DMS 273 (cell line): ENCODE results near the gene PDE8B.
A peak's percentile ranks its signal among the peaks of the same experiment; 100 is the strongest.

Experiments
- DNase-seq: peaks from one replicate; lab custom pipeline; 2025; ENCODE audit not compliant: unreplicated experiment; lab: John Stamatoyannopoulos, UW

The PDE8B gene

DNA sequence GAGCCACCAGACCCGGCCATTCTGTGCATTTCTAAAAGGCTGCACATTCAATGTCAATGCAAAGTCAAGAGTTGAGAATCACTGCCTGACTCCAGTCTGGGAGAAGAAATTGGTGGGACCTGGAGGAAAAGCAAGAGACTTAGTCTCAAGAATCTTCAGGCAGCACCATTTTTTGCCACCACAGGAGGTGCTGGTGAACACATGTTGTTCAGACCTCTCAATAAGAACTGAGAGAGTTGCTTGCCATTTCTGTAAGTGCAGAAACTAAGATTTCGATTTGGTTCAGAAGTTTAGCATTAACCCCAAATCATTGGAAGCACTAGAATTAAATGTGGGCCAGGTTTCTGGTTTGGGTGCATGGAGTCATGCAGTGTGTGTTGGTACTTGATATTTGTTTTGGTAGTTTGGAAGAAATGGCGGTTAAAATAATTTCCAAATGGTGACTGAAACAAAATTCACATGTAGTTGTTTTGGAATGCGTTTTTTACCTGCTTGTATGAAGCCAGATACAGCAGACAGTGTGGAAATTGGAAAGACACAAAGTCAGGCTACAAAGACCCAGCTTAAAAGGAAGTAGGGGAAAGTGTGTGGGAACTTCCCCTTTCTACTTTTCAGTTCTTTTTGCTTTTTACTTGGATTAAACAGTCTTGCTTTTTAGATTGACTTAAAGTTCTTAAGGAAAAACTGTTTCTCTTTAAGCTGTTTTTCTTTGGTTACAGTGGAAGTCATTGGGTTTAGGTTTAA, 20.4 kb downstream of the PDE8B start:
- DNase-seq = peak; percentile 45

- peak; percentile 15 for DNase-seq
These were observed 21.1 kb downstream of the PDE8B start for GRCh38 chr5:77231471-77232138.

GRCh38 chr5:77232574-77233358, 22.3 kb downstream of the PDE8B start:
- no peak for DNase-seq

DNA sequence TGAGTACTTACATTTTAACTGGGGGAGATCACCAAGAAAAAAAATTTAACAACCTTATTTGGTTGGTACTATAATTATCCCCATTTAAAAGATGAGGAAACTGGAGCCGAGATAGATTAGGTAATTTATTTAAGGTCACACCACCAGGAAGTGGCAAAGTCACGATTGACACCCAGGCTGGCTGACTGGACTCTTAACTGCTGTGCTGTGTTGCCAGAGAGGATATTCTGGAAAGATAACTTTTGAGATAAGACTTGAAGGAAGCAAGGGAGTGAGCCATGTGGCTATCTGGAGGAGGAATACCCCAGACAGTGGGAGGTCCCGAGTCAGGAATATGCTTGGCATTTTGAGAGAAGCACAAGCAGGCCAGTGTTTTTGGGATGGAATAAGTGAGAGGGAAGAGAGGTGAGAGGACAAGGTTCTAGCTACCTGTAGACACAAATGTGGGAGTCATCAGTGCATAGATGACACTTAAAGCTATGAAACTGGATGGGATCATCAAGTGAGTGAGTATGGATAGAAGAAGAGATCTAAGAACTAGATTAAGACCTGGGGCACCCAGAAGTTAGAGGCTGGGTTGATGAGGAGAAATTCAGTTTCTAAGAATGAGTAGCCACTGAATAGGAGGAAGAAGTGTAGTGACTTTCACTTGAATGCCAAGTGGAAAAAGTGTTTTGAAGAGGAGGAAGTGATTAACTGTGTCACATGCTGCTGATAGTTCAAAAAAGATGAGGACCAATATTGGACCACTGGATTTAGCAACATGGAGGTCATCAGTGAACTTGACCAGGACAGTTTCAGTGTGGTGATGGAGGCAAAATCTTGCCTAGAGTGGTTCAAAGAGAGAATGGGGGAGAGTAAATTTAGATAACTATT, 25.6 kb downstream of the PDE8B start:
- no peak for DNase-seq

DNA sequence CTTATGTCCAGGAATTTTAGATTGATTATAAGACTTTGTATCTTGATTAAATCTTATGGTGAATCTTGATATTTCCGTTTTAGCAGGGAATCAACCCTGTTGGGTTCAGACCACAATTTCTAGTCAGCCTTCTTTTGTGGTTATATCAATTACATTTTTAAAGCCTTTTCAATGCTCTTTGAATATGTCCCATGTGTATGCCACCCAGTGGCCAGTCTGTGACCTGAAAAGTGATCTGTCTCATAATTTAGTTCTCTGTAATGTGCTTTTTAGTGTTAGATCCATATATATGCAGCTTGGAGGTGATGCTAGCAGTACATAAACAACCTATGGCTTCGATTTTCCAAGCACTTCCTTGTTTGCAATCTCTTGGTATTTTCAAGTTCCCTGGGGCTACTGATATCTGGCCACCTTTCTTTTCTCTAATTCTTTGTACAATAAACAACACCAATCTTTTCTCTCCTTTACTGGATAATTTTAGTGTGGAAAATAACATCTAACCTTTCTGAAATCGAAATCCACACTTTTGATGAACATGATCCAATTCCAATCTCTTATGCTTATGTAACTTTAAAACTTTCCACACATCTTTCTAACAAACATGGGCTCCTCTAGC, 28.8 kb downstream of the PDE8B start:
- DNase-seq = peak; percentile 28

GRCh38 chr5:77241444-77241843, 31.0 kb downstream of the PDE8B start:
- DNase-seq = no peak

GRCh38 chr5:77249475-77249874, 39.0 kb downstream of the PDE8B start:
- no peak for DNase-seq

- no peak for DNase-seq
These were observed 39.5 kb downstream of the PDE8B start for GRCh38 chr5:77250021-77250420.

- DNase-seq = no peak
These were observed 41.4 kb downstream of the PDE8B start for GRCh38 chr5:77251921-77252320.

DNA sequence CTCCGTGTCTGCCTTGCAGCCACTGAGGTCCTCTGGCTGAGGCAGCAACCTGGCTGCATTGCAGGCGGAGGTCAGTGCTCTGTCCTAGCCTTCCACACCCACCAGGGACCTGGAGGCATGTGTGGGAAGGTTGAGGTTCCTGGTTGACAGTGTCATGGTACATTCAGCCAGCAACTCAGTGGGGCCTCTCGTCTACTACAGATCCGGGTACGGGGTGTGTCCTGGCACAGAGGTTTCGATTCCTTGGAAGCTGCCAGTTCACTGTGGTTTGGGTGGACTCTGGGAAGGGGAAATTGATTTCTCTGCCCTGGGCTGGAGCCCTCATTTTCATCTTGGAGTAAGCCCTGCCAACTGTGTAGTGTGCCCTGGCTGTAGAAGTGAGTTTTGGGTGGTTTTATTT, 45.1 kb downstream of the PDE8B start:
- no peak for DNase-seq

GRCh38 chr5:77256406-77256805, 45.9 kb downstream of the PDE8B start:
- no peak for DNase-seq

GRCh38 chr5:77258652-77259051, 48.2 kb downstream of the PDE8B start:
- no peak for DNase-seq

DNA sequence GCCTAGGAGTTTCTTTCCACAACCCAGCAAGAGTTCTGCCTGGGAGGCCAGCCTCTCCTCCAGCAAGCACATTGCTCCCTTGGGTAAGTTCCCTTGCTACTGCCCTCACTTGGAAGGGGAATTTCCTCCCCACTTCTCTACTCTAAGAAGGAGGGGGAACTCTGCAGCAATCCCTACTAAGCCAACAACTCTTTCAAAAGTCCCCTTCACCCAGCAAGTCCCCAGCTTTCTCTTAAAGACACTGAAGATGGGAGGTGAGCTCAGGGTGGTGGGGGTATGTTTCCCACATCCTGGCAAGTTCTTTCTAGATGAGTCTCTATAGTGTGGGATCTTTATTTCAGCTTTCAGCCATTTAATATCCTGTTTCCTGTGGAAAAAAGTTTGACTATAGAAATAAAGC, 49.0 kb downstream of the PDE8B start:
- no peak for DNase-seq

- no peak for DNase-seq
These were observed 52.2 kb downstream of the PDE8B start for GRCh38 chr5:77262697-77263096.

DNA sequence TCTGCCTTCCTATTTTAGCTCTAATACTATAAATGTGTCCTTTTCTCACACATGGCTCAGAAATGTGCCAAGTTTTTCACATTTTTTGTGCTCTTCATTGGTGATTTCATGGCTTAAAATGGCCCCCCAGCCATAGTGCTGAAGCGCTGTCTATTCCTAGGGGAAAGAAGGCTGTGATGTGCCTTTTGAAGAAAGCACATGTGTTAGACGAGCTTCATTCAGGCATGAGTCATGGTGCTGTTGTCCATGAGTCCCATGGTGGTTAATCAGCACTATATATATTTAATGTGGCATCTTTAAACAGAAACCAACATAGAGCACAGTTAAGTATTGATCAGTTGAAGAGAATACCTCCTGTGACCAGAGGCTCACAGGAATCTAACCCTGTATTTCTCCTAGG, 55.8 kb downstream of the PDE8B start:
- DNase-seq = no peak

DNA sequence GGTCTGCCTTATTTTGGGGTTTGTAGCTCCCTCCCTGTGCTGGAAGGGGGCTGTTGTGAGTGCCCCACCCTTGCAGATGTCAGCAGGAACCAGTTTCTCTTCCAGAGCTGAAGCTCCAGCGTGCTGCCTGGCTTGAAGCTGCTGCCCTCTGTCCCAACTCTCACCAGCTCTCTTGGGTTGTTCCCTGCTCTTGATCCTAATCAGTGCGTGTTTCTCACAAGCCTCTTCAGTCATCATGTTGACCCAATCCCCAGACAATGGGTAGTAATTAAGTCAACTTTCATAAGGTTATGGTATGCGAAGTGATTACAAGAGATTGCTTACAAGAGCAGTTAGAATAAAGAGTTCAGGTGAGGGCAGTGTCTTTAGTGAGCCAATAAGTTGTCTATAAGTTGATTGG, 57.0 kb downstream of the PDE8B start:
- no peak for DNase-seq

GRCh38 chr5:77272206-77272605, 61.7 kb downstream of the PDE8B start:
- DNase-seq = no peak

- no peak for DNase-seq
These were observed 67.3 kb downstream of the PDE8B start for GRCh38 chr5:77277759-77278158.

GRCh38 chr5:77280036-77280435, 69.6 kb downstream of the PDE8B start:
- DNase-seq = no peak

- DNase-seq = no peak
These were observed 71.5 kb downstream of the PDE8B start for GRCh38 chr5:77281969-77282336.
